LNCAP (cell line): ENCODE results near the gene ZSWIM9.

ENCODE experiments used
- CTCF ChIP-seq: fragments of 450-650 bp; IDR thresholded peaks from 2 replicates; pipeline ENCODE4 v1.5.1; 2017; ENCODE audit warnings: mild to moderate bottlenecking

ZSWIM9 gene

GRCh38 chr19:48230555-48231129 lies 60.2 kb downstream of the ZSWIM9 start:
- TF ChIP-seq CTCF: no peak

- no peak for TF ChIP-seq CTCF
These were observed 66.6 kb downstream of the ZSWIM9 start for GRCh38 chr19:48237057-48237456.

- no peak for TF ChIP-seq CTCF
These were observed 68.6 kb downstream of the ZSWIM9 start for GRCh38 chr19:48239120-48239519.

- no peak for TF ChIP-seq CTCF
These were observed 69.2 kb downstream of the ZSWIM9 start for GRCh38 chr19:48239582-48240141.

GRCh38 chr19:48244281-48244680 lies 73.8 kb downstream of the ZSWIM9 start:
- no peak for TF ChIP-seq CTCF

GRCh38 chr19:48246101-48246500 lies 75.6 kb downstream of the ZSWIM9 start:
- TF ChIP-seq CTCF: no peak

GRCh38 chr19:48247212-48247611 lies 76.7 kb downstream of the ZSWIM9 start:
- no peak for TF ChIP-seq CTCF
